Activated naive CD4-positive, alpha-beta T cell treated with anti-CD3 and anti-CD28 coated beads, Interleukin-2, amount 50 U/mL, for 16 hours (primary cell): Measurements from ENCODE around the gene NUP62.

Source experiments
- DNase-seq: peaks from one replicate; pipeline ENCODE4 v3.0.0-alpha.2; 2020

Gene NUP62

GRCh38 chr19:49880162-49880869 is 49.0 kb downstream of the NUP62 start:
- no peak for DNase-seq

GRCh38 chr19:49879243-49879963 is 49.9 kb downstream of the NUP62 start:
- no peak for DNase-seq

GRCh38 chr19:49878744-49879070 is 50.6 kb downstream of the NUP62 start:
- no peak for DNase-seq

GRCh38 chr19:49877879-49878743 is 51.2 kb downstream of the NUP62 start:
- DNase-seq, result peak; percentile 99

GRCh38 chr19:49877020-49877878 is 52.1 kb downstream of the NUP62 start, which contains the start of the genes AKT1S1 and TBC1D17:
AKT1S1 (minus strand) TSS chr19:49877355; CDS start chr19:49873295, 4,060 bp downstream.
TBC1D17 (plus strand) TSS chr19:49877702; CDS start chr19:49877724, 22 bp downstream.
- peak; percentile 96 for DNase-seq

- peak; percentile 97 for DNase-seq
Observed at GRCh38 chr19:49876422-49877019, 52.8 kb downstream of the NUP62 start.

- peak; percentile 61 for DNase-seq
Observed at GRCh38 chr19:49875857-49876421, 53.4 kb downstream of the NUP62 start.

GRCh38 chr19:49875177-49875576 is 54.1 kb downstream of the NUP62 start:
- no peak for DNase-seq

GRCh38 chr19:49874503-49875157 is 54.7 kb downstream of the NUP62 start:
- no peak for DNase-seq

- DNase-seq, result no peak
Observed at GRCh38 chr19:49873834-49874233, 55.5 kb downstream of the NUP62 start.

- no peak for DNase-seq
Observed at GRCh38 chr19:49873129-49873521, 56.2 kb downstream of the NUP62 start.

- DNase-seq, result no peak
Observed at GRCh38 chr19:49872245-49873128, 56.8 kb downstream of the NUP62 start.

- DNase-seq, result no peak
Observed at GRCh38 chr19:49871349-49871985, 57.8 kb downstream of the NUP62 start.

GRCh38 chr19:49870309-49870901 is 58.9 kb downstream of the NUP62 start:
- no peak for DNase-seq

GRCh38 chr19:49869484-49870308 is 59.6 kb downstream of the NUP62 start:
- peak; percentile 86 for DNase-seq

GRCh38 chr19:49869009-49869483 is 60.3 kb downstream of the NUP62 start:
- DNase-seq, result no peak

- DNase-seq, result peak; percentile 91
Observed at GRCh38 chr19:49866933-49867782, 62.1 kb downstream of the NUP62 start, which contains the start of gene PNKP. PNKP (minus strand) TSS chr19:49867576; CDS start chr19:49867204, 372 bp downstream.
